Testis (tissue), 3 donors: Measurements from ENCODE around the gene RAB3IP. TPM values are rescaled to one million over a fixed set of nuclear protein-coding genes. Genes with fewer than 3 reads are reported as not detected.

ENCODE experiments used
- DNase-seq: peaks from one replicate; pipeline ENCODE4 v3.0.0-alpha.2; 2019
- H3K27ac ChIP-seq, 2 donors: fragments of 200-600 bp; sonication (generic); one replicate each; pipeline ENCODE4 v1.5.1; 2019
- H3K27me3 ChIP-seq: fragments of 200-600 bp; sonication (generic); one replicate; pipeline ENCODE4 v1.5.1; 2019
- H3K36me3 ChIP-seq: fragments of 200-600 bp; sonication (generic); one replicate; pipeline ENCODE4 v1.5.1; 2017; ENCODE audit warnings: low read depth; ENCODE audit errors: missing control alignments
- H3K4me1 ChIP-seq: fragments of 200-600 bp; sonication (generic); one replicate; pipeline ENCODE4 v1.5.1; 2019
- H3K4me3 ChIP-seq, 2 donors: fragments of 200-600 bp; sonication (generic); one replicate each; pipeline ENCODE4 v1.5.1; 2017 to 2019
- H3K9me3 ChIP-seq: fragments of 200-600 bp; sonication (generic); one replicate; pipeline ENCODE4 v1.5.1; 2017
- POLR2A ChIP-seq: fragments of 450-650 bp; IDR thresholded peaks from one replicate; pipeline ENCODE4 v1.6.1; 2017; ENCODE audit warnings: antibody characterized with exemption, mild to moderate bottlenecking, moderate library complexity
- WGBS, 2 donors: methylation state at CpG; one replicate each; pipeline ENCODE4 v1.1.5; 2018; 5-methylcytosine and 5-hydroxymethylcytosine counted together
- intact Hi-C: fragments of 100-400 bp; cut with DNase I; formaldehyde crosslinking; loops from one replicate; pipeline ENCODE4 v1.15.1; 2023; ENCODE audit warnings: low total_unique reads
- polyA plus RNA-seq: library from polyadenylated mRNA; stranded (reverse); fragments of 350-450 nt; fragmentation: Illumina TruSeq; extraction: RNeasy Lipid Tissue Mini Kit (QIAGEN cat#74804); gene quantifications from one replicate; pipeline ENCODE4 v1.2.3, GENCODE V29; 2014; ENCODE audit warnings: low read depth, low replicate concordance; ENCODE audit not compliant: insufficient read depth
- total RNA-seq, 2 donors: library from RNA; depleted of rRNA; stranded (reverse); fragments of >200 nt; gene quantifications; one replicate each; pipeline ENCODE4 v1.2.3, GENCODE V29; 2016
- TF ChIP-seq, protein P1 (sequence below), 3 experiments: fragments of 450-650 bp in 2 of 3; fragments of 200-600 bp in 1 of 3; sonication (generic) in 1 of 3; IDR thresholded peaks; one replicate each; pipeline ENCODE4 v1.5.1; 2016 to 2019; ENCODE audit warnings: antibody characterized with exemption in 3 of 3, mild to moderate bottlenecking in 2 of 3, moderate library complexity in 1 of 3

The RAB3IP gene
- total and polyA plus RNA-seq, 3 donors from 2014 or later, result 50.9 to 133 (median 105) TPM

DNA sequence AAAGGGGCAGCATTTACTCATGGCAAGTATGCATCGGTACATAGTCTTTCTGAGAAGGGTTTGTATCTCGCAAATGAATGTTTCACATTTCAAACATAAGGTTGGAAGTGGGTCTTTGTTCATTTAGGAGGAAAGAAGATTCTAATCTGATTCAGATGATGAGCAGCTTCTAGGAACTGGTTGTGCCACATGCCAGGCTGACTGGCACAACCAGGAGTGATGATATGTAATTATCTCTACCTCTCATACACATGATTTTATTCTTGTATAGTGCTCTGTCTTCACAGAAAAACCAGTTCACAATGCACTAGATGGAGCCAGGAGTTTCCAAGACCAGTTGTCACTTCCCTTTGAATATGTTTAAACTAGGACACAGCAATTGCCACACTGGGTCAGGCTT, 25.8 kb upstream of the RAB3IP start:
- WGBS, 2 donors, result 89 to 90% methylated on average over 2 of the region's 2 CpGs
- H3K27me3 ChIP-seq, result no peaks in the 10 kb centered on the region
- no peaks in the 10 kb centered on the region for H3K4me1 ChIP-seq
- H3K9me3 ChIP-seq, result no peaks in the 10 kb centered on the region
- no peak overlapping the region for H3K27ac ChIP-seq
- H3K36me3 ChIP-seq, result no peaks in the 10 kb centered on the region
- no peak for DNase-seq
- intact Hi-C loops, result no loop called here
- H3K4me3 ChIP-seq, result no peak overlapping the region
- TF ChIP-seq, protein P1, sequence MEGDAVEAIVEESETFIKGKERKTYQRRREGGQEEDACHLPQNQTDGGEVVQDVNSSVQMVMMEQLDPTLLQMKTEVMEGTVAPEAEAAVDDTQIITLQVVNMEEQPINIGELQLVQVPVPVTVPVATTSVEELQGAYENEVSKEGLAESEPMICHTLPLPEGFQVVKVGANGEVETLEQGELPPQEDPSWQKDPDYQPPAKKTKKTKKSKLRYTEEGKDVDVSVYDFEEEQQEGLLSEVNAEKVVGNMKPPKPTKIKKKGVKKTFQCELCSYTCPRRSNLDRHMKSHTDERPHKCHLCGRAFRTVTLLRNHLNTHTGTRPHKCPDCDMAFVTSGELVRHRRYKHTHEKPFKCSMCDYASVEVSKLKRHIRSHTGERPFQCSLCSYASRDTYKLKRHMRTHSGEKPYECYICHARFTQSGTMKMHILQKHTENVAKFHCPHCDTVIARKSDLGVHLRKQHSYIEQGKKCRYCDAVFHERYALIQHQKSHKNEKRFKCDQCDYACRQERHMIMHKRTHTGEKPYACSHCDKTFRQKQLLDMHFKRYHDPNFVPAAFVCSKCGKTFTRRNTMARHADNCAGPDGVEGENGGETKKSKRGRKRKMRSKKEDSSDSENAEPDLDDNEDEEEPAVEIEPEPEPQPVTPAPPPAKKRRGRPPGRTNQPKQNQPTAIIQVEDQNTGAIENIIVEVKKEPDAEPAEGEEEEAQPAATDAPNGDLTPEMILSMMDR (IDR thresholded peaks at IDR 0.05), result no peak
- no peak for TF ChIP-seq POLR2A

DNA sequence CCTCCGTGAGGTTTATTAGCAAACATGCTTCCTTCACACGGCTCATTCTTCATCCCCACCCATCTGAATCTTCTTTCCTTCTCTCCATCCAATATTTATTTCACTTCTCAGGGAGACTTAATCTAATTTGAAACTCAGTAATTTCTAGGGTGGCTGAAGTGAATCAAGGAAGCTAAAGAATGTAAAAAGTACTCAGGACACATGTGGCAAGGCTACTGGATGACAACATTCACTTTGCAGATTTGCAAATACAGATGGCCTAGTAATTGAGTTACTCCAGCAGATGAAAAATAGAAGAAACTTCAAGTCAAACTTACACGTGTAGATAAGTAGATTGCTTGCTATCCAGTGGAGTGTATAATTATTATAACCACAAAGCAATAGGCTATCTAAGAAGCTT, 24.1 kb upstream of the RAB3IP start:
- Histone ChIP-seq H3K27ac (no peak overlapping the region), H3K9me3 (no peaks in the 10 kb centered on the region), H3K36me3 (no peaks in the 10 kb centered on the region), H3K4me1 (no peaks in the 10 kb centered on the region), H3K4me3 (no peak overlapping the region), H3K27me3 (no peaks in the 10 kb centered on the region)
- TF ChIP-seq, protein P1 (IDR thresholded peaks at IDR 0.05), result no peak
- TF ChIP-seq POLR2A, result no peak
- intact Hi-C loops, result no loop called here
- DNase-seq, result no peak
- 70 to 77% methylated on average over 3 of the region's 3 CpGs for WGBS, 2 donors

DNA sequence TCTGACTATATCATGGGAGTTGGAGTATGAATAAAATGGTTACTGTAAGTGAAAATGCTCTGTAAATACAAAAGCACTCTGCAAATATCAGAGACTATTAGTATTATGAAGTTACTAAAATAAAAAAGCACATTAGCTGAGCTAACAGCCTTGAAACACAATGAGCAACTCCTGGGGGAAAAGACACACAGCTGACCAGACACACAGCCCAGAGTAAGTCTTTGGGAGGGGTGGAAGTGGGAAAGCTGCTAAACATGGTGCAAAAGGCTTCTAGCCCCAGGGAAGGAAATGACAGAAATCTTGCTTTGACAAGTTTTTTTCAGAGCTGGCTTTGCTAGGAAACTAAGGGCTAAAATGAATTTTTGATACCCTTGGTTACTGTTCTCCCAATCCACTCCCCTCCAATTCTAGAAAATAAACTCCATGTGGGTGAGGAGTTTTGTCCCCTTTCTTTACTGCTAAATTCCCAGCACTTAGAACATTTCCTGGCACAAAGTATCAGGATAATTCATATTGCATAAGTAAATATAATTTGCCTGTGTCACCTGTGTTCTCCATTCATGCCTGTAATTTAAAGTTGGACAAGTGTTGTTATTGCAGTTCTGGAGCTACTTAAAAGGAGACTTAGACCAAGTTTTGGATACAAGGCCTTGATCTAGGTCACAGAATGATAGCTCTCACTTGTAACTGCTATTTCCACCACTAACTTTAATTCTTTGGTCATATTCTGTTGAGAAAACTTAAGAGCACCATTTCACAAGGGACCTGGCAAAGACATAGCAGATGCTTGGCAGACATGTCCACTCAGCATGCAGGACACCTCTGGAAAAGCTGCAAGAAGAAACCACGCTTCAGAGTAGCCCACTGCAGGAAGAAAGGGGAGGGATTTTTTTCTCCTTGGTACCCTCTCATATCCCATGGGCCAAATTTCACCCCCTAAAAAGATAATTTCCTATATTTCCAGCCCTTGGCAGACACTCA, 19.0 kb upstream of the RAB3IP start:
- Histone ChIP-seq H3K27me3 (no peaks in the 10 kb centered on the region), H3K4me3 (no peak overlapping the region), H3K27ac (no peak overlapping the region), H3K36me3 (no peaks in the 10 kb centered on the region), H3K4me1 (no peaks in the 10 kb centered on the region), H3K9me3 (no peaks in the 10 kb centered on the region)
- intact Hi-C loops, result no loop called here
- 81 to 88% methylated on average over 1 of the region's 1 CpG for WGBS, 2 donors
- TF ChIP-seq POLR2A, result no peak
- TF ChIP-seq, protein P1 (IDR thresholded peaks at IDR 0.05), result no peak
- no peak for DNase-seq

DNA sequence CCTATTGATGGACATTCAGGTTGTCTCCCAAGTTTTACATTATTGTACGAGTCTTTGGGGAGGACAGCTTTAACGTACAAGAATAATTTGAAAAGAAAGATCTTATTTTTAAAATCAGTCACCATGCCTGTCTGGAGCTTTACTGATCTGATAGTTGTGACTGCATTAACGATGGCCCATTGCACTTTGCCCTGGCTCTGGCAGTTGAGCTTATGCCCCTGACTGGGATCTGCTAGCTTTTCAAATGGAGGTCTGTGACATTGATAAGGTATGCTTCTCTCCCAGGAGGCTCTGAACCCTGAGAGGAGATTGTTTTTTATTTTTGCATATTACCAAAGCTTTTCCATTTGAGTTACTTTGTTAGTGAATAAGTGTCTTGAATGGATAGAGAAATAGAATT, 17.9 kb upstream of the RAB3IP start:
- intact Hi-C loops, result no loop called here
- no peaks in the 10 kb centered on the region for H3K36me3 ChIP-seq
- no peak overlapping the region for H3K4me3 ChIP-seq
- no peak for DNase-seq
- no peak overlapping the region for H3K27ac ChIP-seq
- H3K9me3 ChIP-seq, result no peaks in the 10 kb centered on the region
- H3K4me1 ChIP-seq, result no peaks in the 10 kb centered on the region
- TF ChIP-seq POLR2A, result no peak
- TF ChIP-seq, protein P1 (IDR thresholded peaks at IDR 0.05), result no peak
- H3K27me3 ChIP-seq, result no peaks in the 10 kb centered on the region
- WGBS, 2 donors, result 71 to 86% methylated on average over 3 of the region's 3 CpGs
